OCI-LY3 (cell line): ENCODE data around the gene BRD4.

Experiments used
- H2AFZ ChIP-seq: fragments of 200-600, 300-600 bp; shearing (Covaris generic); 2 replicates; pipeline ENCODE4 v1.6.0; 2014; ENCODE audit warnings: antibody characterized with exemption, low read depth, low read length
- H3K27ac ChIP-seq: fragments of 200-600, 300-600 bp; sonication (generic); 2 replicates; pipeline ENCODE4 v1.5.1; 2014; ENCODE audit warnings: mild to moderate bottlenecking, low read length, moderate library complexity, mixed read lengths
- H3K27me3 ChIP-seq: fragments of 200-600, 300-600 bp; sonication (generic); 2 replicates; pipeline ENCODE4 v1.6.1; 2014; ENCODE audit warnings: low read depth, low read length, mixed read lengths
- H3K36me3 ChIP-seq: fragments of 200-600, 300-600 bp; sonication (generic); replicated peaks from 2 replicates; pipeline ENCODE3; 2014; ENCODE audit warnings: low read depth, low read length, mixed read lengths
- H3K4me1 ChIP-seq: fragments of 300-600, 200-600 bp; sonication (generic); 2 replicates; pipeline ENCODE4 v1.6.1; 2014; ENCODE audit warnings: low read length, mixed read lengths
- H3K4me2 ChIP-seq: fragments of 200-600, 300-600 bp; sonication (generic); 2 replicates; pipeline ENCODE4 v1.6.1; 2014; ENCODE audit warnings: low read length, mixed read lengths
- H3K4me3 ChIP-seq: fragments of 300-600, 200-600 bp; sonication (generic); 2 replicates; pipeline ENCODE4 v1.5.1; 2014; ENCODE audit warnings: antibody characterized with exemption, mild to moderate bottlenecking, low read length, moderate library complexity
- H3K79me2 ChIP-seq: fragments of 300-600, 200-600 bp; shearing (Covaris generic); 2 replicates; pipeline ENCODE4 v1.6.1; 2014; ENCODE audit warnings: mild to moderate bottlenecking, low read length, mixed read lengths
- H3K9ac ChIP-seq: fragments of 300-600, 200-600 bp; shearing (Covaris generic); 2 replicates; pipeline ENCODE4 v1.6.0; 2014; ENCODE audit warnings: mild to moderate bottlenecking, low read length, moderate library complexity
- H3K9me3 ChIP-seq: fragments of 200-600, 300-600 bp; shearing (Covaris generic); 2 replicates; pipeline ENCODE4 v1.6.1; 2014; ENCODE audit warnings: low read length, mixed read lengths; ENCODE audit not compliant: insufficient read depth
- H4K20me1 ChIP-seq: fragments of 200-600, 300-600 bp; sonication (generic); 2 replicates; pipeline ENCODE4 v1.6.1; 2016; ENCODE audit warnings: low read length, mixed read lengths; ENCODE audit not compliant: insufficient read depth
- CTCF ChIP-seq: fragments of 200-600, 300-600 bp; sonication (generic); IDR thresholded peaks from 2 replicates; pipeline ENCODE4 v1.5.1; 2014; ENCODE audit warnings: antibody characterized with exemption, low read length, low read depth
- EZH2phosphoT487 ChIP-seq: fragments of 200-600 bp; shearing (Covaris generic); IDR thresholded peaks from 2 replicates; pipeline ENCODE4 v1.6.1; 2018; ENCODE audit warnings: antibody characterized with exemption, mixed run types, low read depth

BRD4 gene

GRCh38 chr19:15216363-15216762, 116.0 kb downstream of the BRD4 start:
- Histone ChIP-seq H3K4me1 (no peaks in the 10 kb centered on the region), H3K9ac (no peak overlapping the region), H3K27me3 (no peaks in the 10 kb centered on the region), H3K36me3 (no peaks in the 10 kb centered on the region), H2AFZ (no peak overlapping the region), H4K20me1 (no peaks in the 10 kb centered on the region), H3K4me2 (no peak overlapping the region), H3K9me3 (no peaks in the 10 kb centered on the region), H3K27ac (no peak overlapping the region), H3K4me3 (no peak overlapping the region), H3K79me2 (no peaks in the 10 kb centered on the region)
- TF ChIP-seq CTCF (no peak), EZH2phosphoT487 (no peak)

DNA sequence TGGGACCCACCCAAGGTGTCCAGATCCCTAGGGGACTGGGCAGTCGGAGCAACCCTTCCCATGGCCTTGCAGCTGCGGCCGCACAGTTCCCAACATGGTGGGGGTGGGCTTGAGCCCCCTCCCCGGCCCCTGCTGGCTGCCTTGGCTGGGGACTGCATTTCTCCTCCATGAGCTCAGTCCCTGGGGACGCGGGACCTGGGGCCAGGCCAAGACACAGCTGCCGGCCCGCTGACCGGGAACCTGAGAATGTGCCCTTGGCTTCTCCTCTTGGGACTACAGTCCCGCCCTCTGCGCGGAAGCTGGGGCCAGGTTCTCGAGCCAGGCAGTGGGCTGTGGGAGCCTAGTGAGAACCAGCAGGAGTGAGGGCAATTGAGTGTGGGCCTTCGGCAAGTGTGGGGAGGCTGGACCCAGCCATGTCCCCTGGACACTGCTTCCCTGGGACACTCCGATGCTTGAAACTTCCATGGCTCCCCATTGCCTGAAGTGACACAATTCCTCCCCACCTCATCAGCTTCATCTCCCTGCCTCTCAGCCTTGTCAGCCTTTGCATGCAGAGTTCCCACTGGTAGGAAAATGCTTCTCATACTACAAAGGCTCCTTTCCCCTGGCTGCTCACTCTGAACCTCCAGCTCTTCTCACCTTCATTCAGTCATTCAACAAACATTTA, 118.5 kb downstream of the BRD4 start:
- no peak overlapping the region for H3K9ac ChIP-seq
- H3K27me3 ChIP-seq: no peaks in the 10 kb centered on the region
- H3K36me3 ChIP-seq: no peaks in the 10 kb centered on the region
- H3K79me2 ChIP-seq: no peaks in the 10 kb centered on the region
- no peaks in the 10 kb centered on the region for H3K4me1 ChIP-seq
- no peak for TF ChIP-seq CTCF
- no peak for TF ChIP-seq EZH2phosphoT487
- H4K20me1 ChIP-seq: no peaks in the 10 kb centered on the region
- H3K4me3 ChIP-seq: no peak overlapping the region
- H3K4me2 ChIP-seq: no peak overlapping the region
- no peak overlapping the region for H2AFZ ChIP-seq
- no peak overlapping the region for H3K27ac ChIP-seq
- H3K9me3 ChIP-seq: no peaks in the 10 kb centered on the region

- Histone ChIP-seq H3K27me3 (no peaks in the 10 kb centered on the region), H3K9ac (no peak overlapping the region), H3K36me3 (no peaks in the 10 kb centered on the region), H4K20me1 (no peaks in the 10 kb centered on the region), H3K79me2 (no peaks in the 10 kb centered on the region), H3K27ac (no peak overlapping the region), H3K4me2 (no peak overlapping the region), H3K9me3 (no peaks in the 10 kb centered on the region), H2AFZ (no peak overlapping the region), H3K4me1 (no peaks in the 10 kb centered on the region), H3K4me3 (no peak overlapping the region)
- TF ChIP-seq EZH2phosphoT487: no peak
- TF ChIP-seq CTCF: no peak
Measured at GRCh38 chr19:15212711-15213110, 119.6 kb downstream of the BRD4 start.

- TF ChIP-seq EZH2phosphoT487: no peak
- no peak for TF ChIP-seq CTCF
- no peaks in the 10 kb centered on the region for H3K4me1 ChIP-seq
- no peaks in the 10 kb centered on the region for H3K36me3 ChIP-seq
- H3K79me2 ChIP-seq: no peaks in the 10 kb centered on the region
- H3K4me3 ChIP-seq: no peak overlapping the region
- no peaks in the 10 kb centered on the region for H4K20me1 ChIP-seq
- no peaks in the 10 kb centered on the region for H3K9me3 ChIP-seq
- H3K27ac ChIP-seq: no peak overlapping the region
- H3K4me2 ChIP-seq: no peak overlapping the region
- H2AFZ ChIP-seq: no peak overlapping the region
- no peaks in the 10 kb centered on the region for H3K27me3 ChIP-seq
- H3K9ac ChIP-seq: no peak overlapping the region
Measured at GRCh38 chr19:15210323-15210781, 122.0 kb downstream of the BRD4 start.
